ENCODE results near the gene RBM27. TPM values are rescaled to one million over a fixed set of nuclear protein-coding genes. Genes with fewer than 3 reads are reported as not detected.

The RBM27 gene
- total RNA-seq, 1 experiment from 2014 or later, result 25.1 TPM

- Histone ChIP-seq H3K79me2 (ENCODE audit: low read depth) (0 out of 2 replicates have a peak, but pooled peaks cover under 1% of the 10 kb centered on the region), H3K4me1 (replicated peaks; ENCODE audit: insufficient read depth) (no peaks in the 10 kb centered on the region), H3K27ac (no peak overlapping the region), H3K4me2 (no peak overlapping the region), H2AFZ (no peak overlapping the region), H3K4me3 (no peak overlapping the region), H3K36me3 (ENCODE audit: low read depth) (peaks cover 22% of the 10 kb centered on the region), H3K27me3 (ENCODE audit: insufficient read depth, low read depth) (no peaks in the 10 kb centered on the region), H3F3A (ENCODE audit: insufficient read depth, low read depth) (0 out of 2 replicates have a peak, but pooled peaks cover 9% of the 10 kb centered on the region), H4K20me1 (ENCODE audit: insufficient read depth) (peaks cover 4% of the 10 kb centered on the region; the same call in 1 of the 2 replicates), H3K9me2 (ENCODE audit: insufficient read depth) (no peaks in the 10 kb centered on the region), H3K9me3 (ENCODE audit: insufficient read depth, low read depth) (no peaks in the 10 kb centered on the region)
- intact Hi-C loops (cut with micrococcal nuclease; ENCODE audit: unreplicated experiment), result loop anchor here (5.0 kb wide), 1 partner anchor 90 kb away; no protein-coding TSS in a partner anchor
- POLR2A ChIA-PET (ENCODE audit: unreplicated experiment), result no interaction called here
- no TSS peak for BruUV-seq (replicated peaks)
- no peak for DNase-seq
- TF ChIP-seq EZH2 (IDR thresholded peaks at IDR 0.05; ENCODE audit: low read depth), result no peak
- TF ChIP-seq CTCF (conservative IDR thresholded peaks at IDR 0.05), result no peak
- CTCF ChIA-PET, result no interaction called here
These were observed 28.8 kb downstream of the RBM27 start for GRCh38 chr5:146232223-146232622.

- Histone ChIP-seq H3K9me3 (ENCODE audit: insufficient read depth, low read depth) (no peaks in the 10 kb centered on the region), H3K27ac (no peak overlapping the region), H3K4me1 (replicated peaks; ENCODE audit: insufficient read depth) (no peaks in the 10 kb centered on the region), H3K9me2 (ENCODE audit: insufficient read depth) (no peaks in the 10 kb centered on the region), H4K20me1 (ENCODE audit: insufficient read depth) (no peaks in the 10 kb centered on the region; the same call in 1 of the 2 replicates), H3F3A (ENCODE audit: insufficient read depth, low read depth) (0 out of 2 replicates have a peak, but pooled peaks cover 7% of the 10 kb centered on the region), H3K36me3 (ENCODE audit: low read depth) (peaks cover 25% of the 10 kb centered on the region), H3K79me2 (ENCODE audit: low read depth) (no peaks in the 10 kb centered on the region), H3K27me3 (ENCODE audit: insufficient read depth, low read depth) (no peaks in the 10 kb centered on the region), H3K4me3 (no peak overlapping the region), H3K4me2 (no peak overlapping the region), H2AFZ (no peak overlapping the region)
- CTCF ChIA-PET, result no interaction called here
- POLR2A ChIA-PET (ENCODE audit: unreplicated experiment), result no interaction called here
- BruUV-seq (replicated peaks), result no TSS peak
- intact Hi-C loops (cut with micrococcal nuclease; ENCODE audit: unreplicated experiment), result loop anchor here (5.0 kb wide), 1 partner anchor 91 kb away; no protein-coding TSS in a partner anchor
- TF ChIP-seq CTCF (conservative IDR thresholded peaks at IDR 0.05) (no peak), EZH2 (IDR thresholded peaks at IDR 0.05; ENCODE audit: low read depth) (no peak)
- DNase-seq, result no peak
These were observed 30.0 kb downstream of the RBM27 start for GRCh38 chr5:146233441-146233840.

GRCh38 chr5:146238973-146239372 lies 35.6 kb downstream of the RBM27 start:
- intact Hi-C loops (cut with micrococcal nuclease; ENCODE audit: unreplicated experiment), result loop anchor here (5.0 kb wide), 1 partner anchor 82 kb away; no protein-coding TSS in a partner anchor
- CTCF ChIA-PET, result interaction anchor here (0.7 kb wide), 1 partner anchor 1942 kb away, joined by 6 read pairs; no protein-coding TSS in a partner anchor
- no peak for TF ChIP-seq EZH2 (IDR thresholded peaks at IDR 0.05; ENCODE audit: low read depth)
- TF ChIP-seq CTCF (conservative IDR thresholded peaks at IDR 0.05), result no peak
- Histone ChIP-seq H3K79me2 (ENCODE audit: low read depth) (no peaks in the 10 kb centered on the region), H3K4me2 (no peak overlapping the region), H3K9me3 (ENCODE audit: insufficient read depth, low read depth) (no peaks in the 10 kb centered on the region), H3K9me2 (ENCODE audit: insufficient read depth) (no peaks in the 10 kb centered on the region), H3K36me3 (ENCODE audit: low read depth) (peaks cover 15% of the 10 kb centered on the region), H3K4me1 (replicated peaks; ENCODE audit: insufficient read depth) (no peaks in the 10 kb centered on the region), H3K27ac (no peak overlapping the region), H3K27me3 (ENCODE audit: insufficient read depth, low read depth) (no peaks in the 10 kb centered on the region), H3K4me3 (no peak overlapping the region), H2AFZ (no peak overlapping the region), H4K20me1 (ENCODE audit: insufficient read depth) (no peaks in the 10 kb centered on the region; the same call in 1 of the 2 replicates), H3F3A (ENCODE audit: insufficient read depth, low read depth) (0 out of 2 replicates have a peak, but pooled peaks cover 10% of the 10 kb centered on the region)
- DNase-seq, result no peak
- BruUV-seq (replicated peaks), result no TSS peak
- POLR2A ChIA-PET (ENCODE audit: unreplicated experiment), result no interaction called here
